OCI-M2 (cell line): Measurements from ENCODE around the gene CDC42EP4.
"Not testable (repeated sequence)": the region's sequence is repeated elsewhere in the genome, so short reads cannot be mapped to it uniquely, and the experiment has no call there.

Source experiments
- DNase-seq: peaks from one replicate; lab custom pipeline; 2025; ENCODE audit not compliant: unreplicated experiment; lab: John Stamatoyannopoulos, UW

Gene CDC42EP4

GRCh38 chr17:73281928-73282327 lies 29.9 kb downstream of the CDC42EP4 start:
- DNase-seq: no peak

DNA sequence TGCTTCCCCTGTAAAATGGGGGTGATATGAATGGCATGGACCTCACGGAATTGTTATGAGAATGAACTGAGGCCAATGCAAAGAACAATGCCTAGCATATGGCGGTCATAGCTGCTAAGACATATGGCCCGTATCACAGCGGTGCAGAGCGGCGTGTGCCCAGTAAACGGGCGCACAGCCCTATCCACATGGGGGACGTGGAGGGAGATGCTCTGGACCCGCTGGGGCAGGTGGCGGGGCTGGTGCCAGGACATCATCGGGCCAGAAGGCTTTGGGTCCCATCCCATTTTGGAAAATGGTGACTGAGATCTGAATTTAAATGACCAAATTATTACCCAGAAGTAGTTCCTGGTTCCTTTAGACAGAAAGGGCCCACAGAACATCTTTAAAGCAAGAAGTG lies 31.6 kb downstream of the CDC42EP4 start:
- DNase-seq: no peak

GRCh38 chr17:73279704-73280103 lies 32.1 kb downstream of the CDC42EP4 start:
- no peak for DNase-seq

GRCh38 chr17:73278465-73279453 lies 33.0 kb downstream of the CDC42EP4 start:
- DNase-seq: no peak

DNA sequence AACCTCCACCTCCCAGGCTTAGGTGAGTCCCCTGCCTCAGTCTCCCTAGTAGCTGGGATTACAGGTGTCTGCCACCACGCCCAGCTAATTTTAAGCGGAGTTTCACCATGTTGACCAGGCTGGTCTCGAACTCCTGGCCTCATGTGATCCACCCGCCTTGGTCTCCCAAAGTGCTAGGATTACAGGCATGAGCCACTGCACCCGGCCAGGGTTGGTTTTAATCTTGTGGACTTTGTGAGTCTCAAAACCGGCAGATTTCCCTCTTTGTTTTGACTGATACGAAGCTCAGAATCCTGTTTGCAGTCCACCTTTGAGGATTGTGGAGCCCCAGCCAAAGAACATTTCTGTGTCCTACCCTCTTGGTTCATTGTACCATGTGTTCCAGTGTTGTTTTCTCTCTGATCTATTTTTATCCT lies 33.7 kb downstream of the CDC42EP4 start:
- no peak for DNase-seq

DNA sequence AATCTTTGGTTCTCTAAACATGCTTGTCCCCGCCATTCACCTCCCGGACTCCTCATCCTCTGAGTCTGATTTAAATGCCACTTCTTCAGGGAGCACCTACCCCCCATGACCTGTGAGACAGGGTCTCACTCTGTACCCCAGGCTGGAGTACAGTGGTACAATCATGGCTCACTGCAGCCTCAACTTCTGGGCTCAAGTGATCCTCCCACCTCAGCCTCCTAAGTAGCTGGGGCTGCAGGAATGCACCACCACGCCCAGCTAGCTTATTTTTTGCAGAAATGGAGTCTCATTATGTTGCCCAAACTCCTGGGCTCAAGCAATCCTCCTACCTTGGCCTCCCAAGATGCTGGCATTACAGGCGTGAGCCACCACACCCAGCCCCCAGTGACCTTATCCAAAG lies 37.3 kb downstream of the CDC42EP4 start:
- DNase-seq: no peak

GRCh38 chr17:73272906-73273218 lies 38.9 kb downstream of the CDC42EP4 start:
- no peak for DNase-seq

- DNase-seq: no peak
Measured at GRCh38 chr17:73271072-73271471, 40.7 kb downstream of the CDC42EP4 start.

- DNase-seq: no peak
Measured at GRCh38 chr17:73269791-73270190, 42.0 kb downstream of the CDC42EP4 start.

- no peak for DNase-seq
Measured at GRCh38 chr17:73269329-73269615, 42.5 kb downstream of the CDC42EP4 start.

DNA sequence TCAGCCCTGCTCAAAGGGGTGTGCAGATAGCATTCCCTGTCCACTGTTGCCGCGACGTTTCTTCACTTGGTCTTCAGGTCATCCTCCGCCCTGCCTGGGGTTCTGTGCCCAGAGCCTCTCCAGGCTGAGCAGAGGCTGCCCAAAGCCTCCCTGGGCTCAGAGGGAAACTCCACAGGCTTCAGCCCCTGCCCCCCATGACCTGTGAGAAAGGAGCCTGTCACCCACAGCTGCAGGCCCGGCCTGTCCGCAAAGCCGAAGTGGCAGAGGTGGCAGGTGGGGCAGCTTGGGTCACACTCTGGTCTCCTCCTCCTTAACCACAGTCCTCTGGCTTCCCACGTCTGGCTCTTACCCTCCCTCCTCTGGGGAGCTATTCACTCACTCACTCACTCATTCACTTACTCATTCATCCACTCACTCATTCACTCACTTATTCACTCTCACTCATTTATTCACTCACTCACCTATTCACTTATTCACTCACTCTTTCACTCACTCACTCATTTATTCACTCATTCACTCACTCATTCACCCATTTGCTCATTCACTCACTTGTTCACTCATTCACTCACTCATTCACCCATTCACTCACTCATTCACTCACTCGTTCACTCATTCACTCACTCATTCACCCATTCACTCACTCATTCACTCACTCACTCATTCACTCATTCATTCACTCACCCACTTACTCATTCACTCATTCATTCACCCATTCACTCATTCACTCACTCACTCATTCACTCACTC lies 43.0 kb downstream of the CDC42EP4 start:
- DNase-seq: no peak

DNA sequence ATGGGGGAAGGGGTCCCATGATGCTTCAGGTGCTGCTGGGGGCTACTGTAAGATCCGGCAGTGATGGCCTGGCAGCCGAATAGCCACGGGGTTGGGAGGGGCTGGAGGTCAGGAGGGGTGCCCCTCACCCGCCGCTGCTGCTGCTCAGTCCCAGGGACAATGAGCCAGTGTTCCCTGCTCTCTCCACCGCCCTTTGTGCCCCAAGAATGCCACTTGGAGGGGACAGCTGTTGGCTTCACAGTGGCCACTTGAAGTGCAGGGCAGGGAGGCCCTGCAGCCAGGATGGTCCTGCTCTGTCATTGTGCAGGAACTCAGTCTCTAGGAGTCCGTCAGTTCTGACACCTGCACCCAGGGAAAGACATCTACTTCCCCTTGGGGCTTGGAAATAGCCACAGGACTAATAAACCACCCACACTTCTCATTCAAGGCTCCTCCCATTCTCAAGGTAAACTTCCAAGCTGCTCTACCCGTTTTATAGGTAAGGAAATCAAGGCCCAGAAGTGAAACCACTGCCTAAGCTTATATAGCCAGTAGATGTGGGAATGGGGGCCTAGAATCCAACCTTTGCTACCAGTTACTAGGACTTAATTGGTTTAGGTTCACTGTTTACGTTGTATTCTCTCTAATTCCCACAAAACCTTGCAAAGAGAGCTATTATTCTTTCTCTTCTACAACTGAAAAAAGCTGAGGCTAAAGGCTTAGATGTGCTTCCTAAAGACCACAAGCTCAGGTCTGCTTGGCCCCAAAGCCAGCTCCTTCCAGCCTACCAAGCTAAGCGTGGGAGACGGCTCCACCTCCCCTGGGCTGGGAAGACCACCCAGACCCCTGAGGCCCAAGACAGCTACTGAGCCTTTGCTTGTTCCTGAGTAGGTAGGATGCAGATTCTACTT lies 43.9 kb downstream of the CDC42EP4 start:
- DNase-seq: no peak

DNA sequence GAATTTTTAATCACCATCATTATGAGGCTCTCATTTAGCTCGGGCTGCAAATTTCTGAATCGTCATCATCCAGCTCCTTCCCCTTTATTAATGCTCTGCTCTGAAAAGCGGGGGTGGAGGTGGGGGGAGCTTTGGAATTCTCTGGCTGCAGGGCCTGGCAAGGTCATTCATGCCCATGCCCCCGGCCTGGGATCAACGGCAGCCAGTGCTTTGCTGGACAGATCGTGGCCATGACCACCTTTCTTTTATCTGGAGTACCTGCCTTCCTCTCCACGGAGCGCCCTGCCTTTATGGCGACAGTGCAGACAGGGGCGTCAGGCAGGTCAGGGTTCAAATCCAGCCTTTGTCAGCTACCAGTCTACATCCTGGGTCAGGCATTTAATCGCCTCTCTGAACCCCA lies 45.0 kb downstream of the CDC42EP4 start:
- DNase-seq: no peak

GRCh38 chr17:73265646-73266640 lies 45.9 kb downstream of the CDC42EP4 start:
- DNase-seq: no peak

- DNase-seq: not testable (repeated sequence)
Measured at GRCh38 chr17:73264448-73264847, 47.4 kb downstream of the CDC42EP4 start.

DNA sequence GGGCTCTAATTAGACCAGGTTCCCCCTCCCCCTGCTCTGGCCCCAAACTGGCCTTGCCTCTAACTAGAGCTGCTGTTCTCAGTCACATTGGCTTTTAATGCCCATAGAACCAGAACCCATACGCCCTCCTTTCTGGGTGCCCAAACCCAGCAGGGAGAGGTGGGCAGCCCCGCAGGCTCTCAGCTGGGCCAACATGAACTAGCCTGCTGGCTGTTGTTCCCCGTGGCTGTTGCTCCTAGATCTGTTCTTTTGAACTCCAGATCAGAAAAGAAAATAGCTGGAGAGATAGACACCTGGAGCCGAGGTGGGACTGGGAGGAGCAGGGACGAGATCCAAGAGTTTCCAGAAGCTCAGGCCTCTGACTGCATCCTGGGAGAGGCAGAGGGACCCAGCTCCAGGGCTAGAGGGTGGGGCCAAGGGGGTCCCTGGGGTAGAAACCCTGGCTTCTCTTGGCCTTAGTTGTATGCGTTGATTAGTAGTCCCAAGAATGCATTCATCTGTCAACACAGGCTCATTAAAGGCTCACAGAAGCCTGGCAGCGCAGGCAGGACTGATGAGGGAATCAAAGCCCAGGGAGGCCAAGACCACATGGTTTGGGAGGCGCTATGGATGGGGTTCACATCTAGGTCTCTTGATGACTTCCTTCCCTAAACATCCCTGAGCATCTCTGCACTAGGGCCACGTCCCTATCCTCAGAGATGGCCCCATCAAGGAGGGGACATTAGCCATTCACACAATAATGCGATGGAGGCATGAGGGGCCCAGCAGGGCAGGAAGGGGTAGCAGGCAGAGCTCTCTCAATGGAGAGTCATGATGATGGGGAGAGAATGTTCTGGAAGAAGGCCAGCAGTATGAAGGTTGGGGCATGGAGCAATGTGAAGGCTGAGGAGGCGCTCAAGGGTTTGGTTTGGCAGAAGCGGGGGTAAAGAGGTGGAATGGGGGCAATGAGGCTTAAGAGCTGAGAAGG lies 48.8 kb downstream of the CDC42EP4 start:
- no peak for DNase-seq

DNA sequence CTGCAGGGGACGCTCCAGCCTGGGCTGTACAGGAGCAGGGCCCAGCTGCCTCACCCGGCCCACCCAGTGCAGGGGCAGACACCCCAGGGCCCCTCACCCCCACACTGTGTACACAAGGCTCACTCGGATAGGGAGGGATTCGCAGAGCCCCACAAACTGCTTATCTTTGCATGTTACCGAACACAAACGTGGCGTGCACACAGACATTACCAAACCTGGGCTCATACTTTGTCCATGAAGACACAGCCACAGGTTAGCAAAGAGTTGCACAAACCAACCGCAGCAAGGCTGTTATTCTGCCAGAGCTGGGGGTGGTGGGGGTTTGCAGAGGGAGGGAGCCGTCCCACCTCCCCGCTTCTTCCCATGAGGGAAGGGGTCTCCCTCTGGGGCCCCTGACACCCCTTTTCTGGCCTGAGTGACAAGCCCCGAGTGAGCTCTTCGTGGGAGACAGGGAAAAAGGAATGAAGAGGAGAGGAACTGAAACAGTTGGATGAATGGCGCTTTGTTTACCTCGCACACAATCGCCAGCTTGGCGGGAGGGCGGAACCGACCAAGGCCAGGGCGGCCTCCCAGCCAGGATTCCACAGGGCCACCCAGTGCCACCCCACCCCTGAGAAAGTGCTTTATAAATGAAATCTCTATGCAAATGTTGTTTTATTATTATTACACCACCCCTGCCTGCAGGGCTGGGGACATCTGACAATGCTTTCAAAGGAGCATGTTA lies 49.7 kb downstream of the CDC42EP4 start:
- no peak for DNase-seq

- DNase-seq: no peak
Measured at GRCh38 chr17:73261617-73261951, 50.2 kb downstream of the CDC42EP4 start, which contains the start of gene CPSF4L. Gene CPSF4L (minus strand): TSS chr17:73261880. CDS start chr17:73261818, 62 bp downstream.
